DLD1 (cell line): Measurements from ENCODE around the gene NUMB.

Source experiments
- in situ Hi-C: cut with HindIII; loops from 2 replicates; pipeline ENCODE4 v1.10.0; 2017; ENCODE audit warnings: low sequenced_read_pairs

NUMB gene

GRCh38 chr14:73466861-73467260, 8.5 kb upstream of the NUMB start:
- in situ Hi-C loops = no loop called here

- in situ Hi-C loops = no loop called here
Observed at GRCh38 chr14:73465823-73466532, 7.6 kb upstream of the NUMB start.

GRCh38 chr14:73463411-73463810, 5.1 kb upstream of the NUMB start:
- in situ Hi-C loops = no loop called here

GRCh38 chr14:73462815-73463214, 4.5 kb upstream of the NUMB start:
- in situ Hi-C loops = no loop called here

- in situ Hi-C loops = no loop called here
Observed at GRCh38 chr14:73462048-73462715, 3.8 kb upstream of the NUMB start.

- in situ Hi-C loops = no loop called here
Observed at GRCh38 chr14:73461478-73462047, 3.2 kb upstream of the NUMB start.

GRCh38 chr14:73460691-73461127, 2.4 kb upstream of the NUMB start:
- in situ Hi-C loops = no loop called here

GRCh38 chr14:73459959-73460358, 1.6 kb upstream of the NUMB start:
- in situ Hi-C loops = no loop called here

GRCh38 chr14:73457924-73458182, 493 bp downstream of the NUMB start:
- in situ Hi-C loops = no loop called here

GRCh38 chr14:73457041-73457923, 1.1 kb downstream of the NUMB start:
- in situ Hi-C loops = no loop called here

GRCh38 chr14:73455294-73455693, 3.1 kb downstream of the NUMB start:
- in situ Hi-C loops = no loop called here

GRCh38 chr14:73452341-73453186, 5.8 kb downstream of the NUMB start:
- in situ Hi-C loops = no loop called here

GRCh38 chr14:73443758-73444157, 14.6 kb downstream of the NUMB start:
- in situ Hi-C loops = no loop called here

GRCh38 chr14:73441286-73441685, 17.1 kb downstream of the NUMB start:
- in situ Hi-C loops = no loop called here

- in situ Hi-C loops = no loop called here
Observed at GRCh38 chr14:73438993-73439392, 19.4 kb downstream of the NUMB start.

- in situ Hi-C loops = no loop called here
Observed at GRCh38 chr14:73437206-73437605, 21.1 kb downstream of the NUMB start.

GRCh38 chr14:73432124-73432523, 26.2 kb downstream of the NUMB start:
- in situ Hi-C loops = no loop called here

GRCh38 chr14:73428353-73428824, 30.0 kb downstream of the NUMB start:
- in situ Hi-C loops = no loop called here

GRCh38 chr14:73427516-73428264, 30.7 kb downstream of the NUMB start:
- in situ Hi-C loops = no loop called here

- in situ Hi-C loops = no loop called here
Observed at GRCh38 chr14:73426877-73427276, 31.5 kb downstream of the NUMB start.
